ENCODE results near the gene KCNC1.

Gene KCNC1

GRCh38 chr11:17770048-17770652, 35.6 kb downstream of the KCNC1 start:
- TF ChIP-seq BACH2 (CRISPR knock-in tag; IDR thresholded peaks at IDR 0.05; ENCODE audit: borderline replicate concordance) (no peak), CSDC2 (CRISPR knock-in tag; IDR thresholded peaks at IDR 0.05) (no peak), OSR1 (CRISPR knock-in tag; IDR thresholded peaks at IDR 0.05) (no peak), PPARA (CRISPR knock-in tag; IDR thresholded peaks at IDR 0.05; ENCODE audit: borderline replicate concordance) (no peak)
- ATAC-seq: no peak

GRCh38 chr11:17770917-17771316, 36.3 kb downstream of the KCNC1 start:
- TF ChIP-seq GLIS3 (CRISPR knock-in tag; IDR thresholded peaks at IDR 0.05) (no peak), OSR1 (CRISPR knock-in tag; IDR thresholded peaks at IDR 0.05) (no peak), ISL1 (CRISPR knock-in tag; IDR thresholded peaks at IDR 0.05) (no peak), ZFP30 (CRISPR knock-in tag; IDR thresholded peaks at IDR 0.05) (no peak), PPARA (CRISPR knock-in tag; IDR thresholded peaks at IDR 0.05; ENCODE audit: borderline replicate concordance) (no peak), CREB5 (CRISPR knock-in tag; IDR thresholded peaks at IDR 0.05; ENCODE audit: low read depth) (no peak), ZNF8 (CRISPR knock-in tag; IDR thresholded peaks at IDR 0.05) (no peak), BACH2 (CRISPR knock-in tag; IDR thresholded peaks at IDR 0.05; ENCODE audit: borderline replicate concordance) (no peak), TSHZ2 (CRISPR knock-in tag; IDR thresholded peaks at IDR 0.05) (no peak), CSDC2 (CRISPR knock-in tag; IDR thresholded peaks at IDR 0.05) (no peak), ESRRG (CRISPR knock-in tag; IDR thresholded peaks at IDR 0.05) (no peak)
- peak; percentile 49; the same call in 2 of the 3 replicates for ATAC-seq

GRCh38 chr11:17771415-17771814, 36.8 kb downstream of the KCNC1 start:
- TF ChIP-seq ARNTL (CRISPR knock-in tag; IDR thresholded peaks at IDR 0.05; ENCODE audit: borderline replicate concordance, low read depth) (no peak), PPARA (CRISPR knock-in tag; IDR thresholded peaks at IDR 0.05; ENCODE audit: borderline replicate concordance) (no peak), CREB5 (CRISPR knock-in tag; IDR thresholded peaks at IDR 0.05; ENCODE audit: low read depth) (no peak)
- ATAC-seq: no peak

- no peak for TF ChIP-seq ZNF565 (CRISPR knock-in tag; conservative IDR thresholded peaks at IDR 0.05; ENCODE audit: low read depth)
- no peak for TF ChIP-seq POU6F1 (CRISPR knock-in tag; IDR thresholded peaks at IDR 0.05; ENCODE audit: borderline replicate concordance, low read depth)
- no peak for TF ChIP-seq TOX (CRISPR knock-in tag; IDR thresholded peaks at IDR 0.05; ENCODE audit: borderline replicate concordance)
- TF ChIP-seq ZC3H10 (CRISPR knock-in tag; IDR thresholded peaks at IDR 0.05): no peak
- no peak for TF ChIP-seq TCF4 (CRISPR knock-in tag; IDR thresholded peaks at IDR 0.05; ENCODE audit: borderline replicate concordance)
- no peak for TF ChIP-seq CSDC2 (CRISPR knock-in tag; IDR thresholded peaks at IDR 0.05)
- TF ChIP-seq TSHZ2 (CRISPR knock-in tag; IDR thresholded peaks at IDR 0.05): no peak
- TF ChIP-seq CSRNP3 (CRISPR knock-in tag; IDR thresholded peaks at IDR 0.05): no peak
- no peak for TF ChIP-seq ZFP30 (CRISPR knock-in tag; IDR thresholded peaks at IDR 0.05)
- TF ChIP-seq ESRRG (CRISPR knock-in tag; IDR thresholded peaks at IDR 0.05): no peak
- no peak for TF ChIP-seq OSR1 (CRISPR knock-in tag; IDR thresholded peaks at IDR 0.05)
- TF ChIP-seq SNAI2 (CRISPR knock-in tag; IDR thresholded peaks at IDR 0.05): no peak
- TF ChIP-seq ZFP3 (CRISPR knock-in tag; IDR thresholded peaks at IDR 0.05): no peak
- ATAC-seq: no peak
Measured at GRCh38 chr11:17771841-17772401, 37.3 kb downstream of the KCNC1 start.
